OCI-LY7 (cell line): ENCODE results near the gene ZNF22.

Source experiments
- EZH2phosphoT487 ChIP-seq: fragments of 200-600 bp; sonication (generic); IDR thresholded peaks from 2 replicates; pipeline ENCODE4 v1.6.1; 2018; ENCODE audit warnings: low read depth, borderline replicate concordance, mild to moderate bottlenecking, mixed run types, antibody characterized with exemption, low read length, moderate library complexity, mixed read lengths
- TF ChIP-seq, protein P1 (sequence below): fragments of 200-600 bp; sonication (generic); conservative IDR thresholded peaks from 2 replicates; pipeline ENCODE4 v1.5.1; 2014; ENCODE audit warnings: mild to moderate bottlenecking, antibody characterized with exemption, low read length, moderate library complexity, mixed read lengths

DNA sequence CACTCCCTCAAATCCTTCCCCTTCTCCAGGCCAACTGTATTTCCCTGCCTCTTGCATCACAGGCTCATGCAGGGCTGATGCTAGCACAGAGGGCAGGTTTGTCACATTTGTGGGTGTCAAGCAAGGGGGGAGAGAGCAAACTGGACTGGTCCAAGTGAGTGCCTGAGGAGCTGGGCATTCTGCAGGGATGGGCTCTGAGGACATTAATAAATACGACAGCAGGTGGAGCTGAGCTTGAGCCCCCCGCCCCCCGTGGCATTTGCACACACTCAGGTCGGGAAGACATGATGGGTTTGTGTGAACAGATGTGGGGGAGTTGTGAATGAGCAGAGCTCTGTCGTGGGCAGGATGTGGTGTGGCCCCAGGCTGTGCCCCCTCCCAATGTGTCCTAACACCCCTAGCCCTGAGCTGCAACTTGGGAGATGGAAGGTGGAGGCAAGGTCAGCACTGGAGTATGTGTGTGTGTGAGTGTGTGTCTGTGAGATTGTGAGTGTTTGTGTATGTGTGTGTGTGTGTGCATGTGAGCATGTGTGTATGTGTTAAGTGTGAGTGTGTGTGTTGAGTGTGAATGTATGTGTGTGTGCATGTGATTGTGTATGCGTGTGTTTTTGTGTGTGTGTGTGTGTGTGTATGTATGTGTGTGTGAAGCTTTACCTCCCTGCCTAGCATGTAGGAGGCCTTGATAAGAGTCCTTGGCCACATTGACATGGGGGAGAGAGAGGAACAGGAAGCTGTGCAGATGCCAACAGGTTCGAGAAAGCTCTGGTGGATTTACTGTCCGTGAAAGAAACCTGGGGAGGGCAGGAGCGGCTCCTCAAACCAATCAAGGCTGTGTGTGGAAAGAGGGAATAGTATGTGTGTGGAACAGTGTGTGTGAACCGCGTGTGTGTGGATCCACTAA is 32.0 kb upstream of the ZNF22 start:
- TF ChIP-seq, protein P1, sequence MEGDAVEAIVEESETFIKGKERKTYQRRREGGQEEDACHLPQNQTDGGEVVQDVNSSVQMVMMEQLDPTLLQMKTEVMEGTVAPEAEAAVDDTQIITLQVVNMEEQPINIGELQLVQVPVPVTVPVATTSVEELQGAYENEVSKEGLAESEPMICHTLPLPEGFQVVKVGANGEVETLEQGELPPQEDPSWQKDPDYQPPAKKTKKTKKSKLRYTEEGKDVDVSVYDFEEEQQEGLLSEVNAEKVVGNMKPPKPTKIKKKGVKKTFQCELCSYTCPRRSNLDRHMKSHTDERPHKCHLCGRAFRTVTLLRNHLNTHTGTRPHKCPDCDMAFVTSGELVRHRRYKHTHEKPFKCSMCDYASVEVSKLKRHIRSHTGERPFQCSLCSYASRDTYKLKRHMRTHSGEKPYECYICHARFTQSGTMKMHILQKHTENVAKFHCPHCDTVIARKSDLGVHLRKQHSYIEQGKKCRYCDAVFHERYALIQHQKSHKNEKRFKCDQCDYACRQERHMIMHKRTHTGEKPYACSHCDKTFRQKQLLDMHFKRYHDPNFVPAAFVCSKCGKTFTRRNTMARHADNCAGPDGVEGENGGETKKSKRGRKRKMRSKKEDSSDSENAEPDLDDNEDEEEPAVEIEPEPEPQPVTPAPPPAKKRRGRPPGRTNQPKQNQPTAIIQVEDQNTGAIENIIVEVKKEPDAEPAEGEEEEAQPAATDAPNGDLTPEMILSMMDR, result no peak
- TF ChIP-seq EZH2phosphoT487, result no peak
